AG04450 (cell line): ENCODE results near the gene RNF14. TPM values are rescaled to one million over a fixed set of nuclear protein-coding genes. Genes with fewer than 3 reads are reported as not detected.

Experiments
- CTCF ChIA-PET: fragments of 300-600, 350-600 bp; formaldehyde crosslinking; extraction: SDS; loops from one replicate; lab custom pipeline; 2022; ENCODE audit warnings: antibody characterized with exemption, inconsistent platforms; lab: Charles Lee
- POLR2A ChIA-PET: fragments of 350-600 bp; formaldehyde crosslinking; extraction: SDS; loops from one replicate; lab custom pipeline; 2021; ENCODE audit warnings: antibody characterized with exemption, inconsistent platforms; lab: Yijun Ruan, JAX
- DNase-seq: peaks from one replicate; pipeline ENCODE4 v3.0.0-alpha.2; 2011; ENCODE audit warnings: low read depth, low spot score
- H3K27ac ChIP-seq: one replicate; pipeline ENCODE4 v1.5.1; 2012; ENCODE audit warnings: low read depth, low read length, control low read depth
- H3K27me3 ChIP-seq: one replicate; pipeline ENCODE4 v1.6.0; 2012; ENCODE audit warnings: low read length; ENCODE audit not compliant: control insufficient read depth, insufficient read depth
- H3K4me3 ChIP-seq: 2 replicates; pipeline ENCODE4 v1.5.1; 2011; ENCODE audit warnings: mild to moderate bottlenecking, low read depth, low read length, control low read depth
- H3K9me3 ChIP-seq: 2 replicates; pipeline ENCODE4 v1.5.1; 2012; ENCODE audit warnings: low read length; ENCODE audit not compliant: control insufficient read depth, insufficient read depth
- CTCF ChIP-seq: IDR thresholded peaks from 2 replicates; pipeline ENCODE4 v1.5.1; 2011; ENCODE audit warnings: low read depth, low read length, control low read depth, inconsistent platforms
- polyA plus RNA-seq: library from polyadenylated mRNA; depleted of rRNA; stranded (reverse); fragments of >200 nt; gene quantifications from 2 replicates; pipeline ENCODE4 v1.2.3, GENCODE V29; 2011

RNF14 gene
- polyA plus RNA-seq, 1 experiment, result 38.1 TPM

- CTCF ChIA-PET, result interaction anchor here (1.3 to 10.2 kb wide), 2 partner anchors 11 to 15 kb away, joined by 4 to 80 read pairs; no protein-coding TSS in a partner anchor
- Histone ChIP-seq H3K27me3 (peaks cover 7% of the 10 kb centered on the region), H3K4me3 (no peak overlapping the region), H3K27ac (no peak overlapping the region), H3K9me3 (no peaks in the 10 kb centered on the region)
- no peak for DNase-seq
- no peak for TF ChIP-seq CTCF
- POLR2A ChIA-PET, result interaction anchor here (1.5 kb wide), 1 partner anchor 22 kb away, joined by 3 read pairs; the partner anchor contains the start of gene DELE1
Observed at GRCh38 chr5:141945511-141946051, 23.3 kb upstream of the RNF14 start.

- ChIA-PET POLR2A (no interaction called here), CTCF (interaction anchor here (0.5 to 10.2 kb wide), 4 partner anchors 11 to 255 kb away, joined by 3 to 80 read pairs (median 6); partner anchors contain the start of gene PCDH12)
- peaks cover 11% of the 10 kb centered on the region for H3K27me3 ChIP-seq
- no peak overlapping the region for H3K27ac ChIP-seq
- DNase-seq, result no peak
- H3K4me3 ChIP-seq, result no peak overlapping the region
- no peaks in the 10 kb centered on the region for H3K9me3 ChIP-seq
- TF ChIP-seq CTCF, result no peak
Observed at GRCh38 chr5:141947316-141947715, 21.6 kb upstream of the RNF14 start.

GRCh38 chr5:141948812-141949211 is 20.1 kb upstream of the RNF14 start:
- peaks cover 23% of the 10 kb centered on the region for H3K27me3 ChIP-seq
- no peak overlapping the region for H3K4me3 ChIP-seq
- ChIA-PET POLR2A (no interaction called here), CTCF (interaction anchor here (3.0 to 10.2 kb wide), 2 partner anchors 12 to 257 kb away, joined by 10 to 80 read pairs; no protein-coding TSS in a partner anchor)
- H3K9me3 ChIP-seq, result no peaks in the 10 kb centered on the region
- no peak overlapping the region for H3K27ac ChIP-seq
- TF ChIP-seq CTCF, result no peak
- DNase-seq, result no peak

- no peak for DNase-seq
- ChIA-PET CTCF (interaction anchor here (10.2 kb wide), 1 partner anchor 11 kb away, joined by 80 read pairs; no protein-coding TSS in a partner anchor), POLR2A (no interaction called here)
- no peaks in the 10 kb centered on the region for H3K9me3 ChIP-seq
- H3K4me3 ChIP-seq, result no peak overlapping the region
- no peak overlapping the region for H3K27ac ChIP-seq
- TF ChIP-seq CTCF, result no peak
- peaks cover 27% of the 10 kb centered on the region for H3K27me3 ChIP-seq
Observed at GRCh38 chr5:141949511-141949910, 19.4 kb upstream of the RNF14 start.
